K562 (cell line): ENCODE results near the gene PCDHGA12. TPM values are rescaled to one million over a fixed set of nuclear protein-coding genes. Genes with fewer than 3 reads are reported as not detected.

Experiments
- ATAC-seq: fragments of 200-7000 bp; cut with Tn5 transposase; 3 replicates; pipeline ENCODE4 v1.9.1; 2020; ENCODE audit warnings: moderate library complexity
- BruUV-seq: library from RNA; stranded (reverse); fragments of 400-500 nt; replicated peaks from 2 replicates; lab custom pipeline; 2021; lab: Mats Ljungman, UMichigan
- CTCF ChIA-PET: fragments of 300-600 bp; formaldehyde crosslinking; extraction: SDS; loops from one replicate; lab custom pipeline; 2021; ENCODE audit warnings: low intra/inter-chr PET ratio; lab: Yijun Ruan, JAX
- POLR2A ChIA-PET: fragments of 300-600, 350-650 bp; sonication (Branson Sonifier 250); formaldehyde crosslinking; extraction: SDS; loops from one replicate; lab custom pipeline; 2021; ENCODE audit warnings: antibody characterized with exemption, inconsistent platforms; lab: Yijun Ruan, JAX
- DNase-seq, 4 experiments: peaks; one replicate each; pipeline versions ENCODE4 v3.0.0 to v3.0.0-alpha.2; 2011 to 2018; ENCODE audit warnings: low spot score in 3 of 4, mixed read lengths in 3 of 4; ENCODE audit errors: extremely low read depth in 1 of 4
- FAIRE-seq: peaks from 2 replicates; lab custom pipeline; 2011; peaks lifted over from hg19 to GRCh38; lab: Jason Lieb, UNC
- H2AFZ ChIP-seq: 2 replicates; pipeline ENCODE4 v1.6.0; 2011; ENCODE audit warnings: low read depth, low read length, control low read depth, inconsistent platforms
- H3K27ac ChIP-seq: fragments of 200-600 bp; 3 replicates; pipeline ENCODE4 v1.8.0; 2011; ENCODE audit warnings: low read depth, mild to moderate bottlenecking, control low read depth, inconsistent platforms, low read length, moderate library complexity, mixed read lengths; ENCODE audit errors: extremely low read depth
- H3K27me3 ChIP-seq, 2 experiments: fragments of 300-600 bp in 1 of 2; 2 replicates in 1 of 2; 3 replicates in 1 of 2; pipeline versions ENCODE4 v1.6.0 to v1.8.0; 2011; ENCODE audit warnings: inconsistent platforms in 2 of 2, low read length in 2 of 2, mild to moderate bottlenecking in 1 of 2, mixed read lengths in 1 of 2, moderate library complexity in 1 of 2; ENCODE audit not compliant: control insufficient read depth in 2 of 2, insufficient read depth in 2 of 2
- H3K36me3 ChIP-seq: fragments of 300-600 bp; 3 replicates; pipeline ENCODE4 v1.8.0; 2011; ENCODE audit warnings: mild to moderate bottlenecking, low read length, inconsistent platforms; ENCODE audit not compliant: control insufficient read depth, insufficient read depth
- H3K4me1 ChIP-seq, 2 experiments: fragments of 200-600 bp in 1 of 2; replicated peaks in 1 of 2; 2 replicates in 1 of 2; 3 replicates in 1 of 2; pipeline versions ENCODE4 v1.5.1 to v1.8.0; 2011; ENCODE audit warnings: inconsistent platforms in 2 of 2, low read length in 2 of 2, mild to moderate bottlenecking in 1 of 2, mixed read lengths in 1 of 2, moderate library complexity in 1 of 2; ENCODE audit not compliant: control insufficient read depth in 2 of 2, insufficient read depth in 2 of 2
- H3K4me2 ChIP-seq: 2 replicates; pipeline ENCODE4 v1.6.1; 2011; ENCODE audit warnings: low read length, control low read depth, inconsistent platforms, mixed read lengths; ENCODE audit not compliant: insufficient read depth
- H3K4me3 ChIP-seq: fragments of 200-600 bp; sonication (generic), shearing (Covaris generic); 2 replicates; pipeline ENCODE4 v1.5.1; 2016; ENCODE audit warnings: control low read depth, inconsistent platforms
- H3K79me2 ChIP-seq: fragments of 200-600 bp; 3 replicates; pipeline ENCODE4 v1.8.0; 2011; ENCODE audit warnings: low read length, inconsistent platforms; ENCODE audit not compliant: control insufficient read depth, insufficient read depth
- H3K9ac ChIP-seq, 2 experiments: 2 replicates each; pipeline versions ENCODE4 v1.6.0 to v1.6.1; 2011; ENCODE audit warnings: low read depth in 2 of 2, low read length in 2 of 2, control low read depth in 1 of 2, inconsistent platforms in 1 of 2, mild to moderate bottlenecking in 1 of 2, mixed read lengths in 1 of 2; ENCODE audit not compliant: insufficient read depth in 1 of 2
- H3K9me1 ChIP-seq: one replicate; pipeline ENCODE4 v1.6.0; 2011; ENCODE audit warnings: inconsistent platforms, mild to moderate bottlenecking, low read length, moderate library complexity; ENCODE audit not compliant: control insufficient read depth, insufficient read depth
- H3K9me3 ChIP-seq: replicated peaks from 2 replicates; pipeline ENCODE4 v1.5.1; 2011; ENCODE audit warnings: low read depth, low read length, inconsistent platforms; ENCODE audit not compliant: control insufficient read depth, insufficient read depth
- H4K20me1 ChIP-seq: replicated peaks from 2 replicates; pipeline ENCODE4 v1.6.1; 2011; ENCODE audit warnings: low read length, inconsistent platforms, mixed read lengths; ENCODE audit not compliant: control insufficient read depth, insufficient read depth
- FOXA3 ChIP-seq, 2 experiments: fragments of 450-650 bp in 1 of 2; sonication (generic) in 1 of 2; formaldehyde crosslinking; IDR thresholded peaks in 1 of 2; conservative IDR thresholded peaks in 1 of 2; 2 replicates each; pipeline versions ENCODE4 v1.4.0 to v1.8.0; 2020 to 2022; ENCODE audit warnings: mild to moderate bottlenecking in 2 of 2, missing genetic modification reagents in 1 of 2
- HNRNPL ChIP-seq: fragments of 200-400 bp; formaldehyde crosslinking; IDR thresholded peaks from 2 replicates; pipeline ENCODE4 v1.6.1; 2017; ENCODE audit warnings: low read depth, mild to moderate bottlenecking, low read length
- JUNB ChIP-seq: fragments of 450-650 bp; formaldehyde crosslinking; conservative IDR thresholded peaks from 2 replicates; pipeline ENCODE4 v1.4.0; 2020; ENCODE audit warnings: mild to moderate bottlenecking
- KLF13 ChIP-seq: fragments of 450-650 bp; IDR thresholded peaks from 2 replicates; pipeline ENCODE4 v1.6.1; 2016; ENCODE audit warnings: missing genetic modification characterization, low read depth, mild to moderate bottlenecking, missing compliant biosample characterization, moderate library complexity, borderline replicate concordance
- MAZ ChIP-seq, 2 experiments: fragments of 450-650 bp in 1 of 2; sonication (generic) in 1 of 2; formaldehyde crosslinking; IDR thresholded peaks in 1 of 2; conservative IDR thresholded peaks in 1 of 2; 2 replicates each; pipeline versions ENCODE4 v1.4.0 to v1.5.0; 2020; ENCODE audit warnings: mild to moderate bottlenecking in 1 of 2, missing genetic modification reagents in 1 of 2
- MEF2D ChIP-seq: conservative IDR thresholded peaks from 2 replicates; pipeline ENCODE4 v1.6.1; 2016; ENCODE audit warnings: low read depth, missing genetic modification characterization, missing compliant biosample characterization
- POLR2G ChIP-seq: fragments of 200-400 bp; formaldehyde crosslinking; IDR thresholded peaks from 2 replicates; pipeline ENCODE4 v1.6.1; 2017; ENCODE audit warnings: low read depth, mild to moderate bottlenecking, antibody characterized with exemption, low read length, moderate library complexity
- PTBP1 ChIP-seq: fragments of 200-400 bp; formaldehyde crosslinking; IDR thresholded peaks from 2 replicates; pipeline ENCODE4 v1.6.1; 2017; ENCODE audit warnings: low read depth, low read length
- RUNX1 ChIP-seq: sonication (generic); IDR thresholded peaks from 2 replicates; pipeline ENCODE4 v1.6.1; 2016; ENCODE audit warnings: antibody characterized with exemption, low read depth
- SRSF1 ChIP-seq: fragments of 200-400 bp; formaldehyde crosslinking; IDR thresholded peaks from 2 replicates; pipeline ENCODE4 v1.6.1; 2017; ENCODE audit warnings: mild to moderate bottlenecking, low read depth, low read length, moderate library complexity
- TBL1XR1 ChIP-seq, 2 experiments: IDR thresholded peaks; 2 replicates each; pipeline ENCODE4 v1.6.1; 2012; ENCODE audit warnings: improper control_type of control experiment in 2 of 2, low read length in 2 of 2, mild to moderate bottlenecking in 1 of 2
- ZNF347 ChIP-seq: fragments of 450-650 bp; formaldehyde crosslinking; IDR thresholded peaks from 2 replicates; pipeline ENCODE4 v1.4.0; 2020; ENCODE audit warnings: low read depth, mild to moderate bottlenecking, moderate library complexity
- ZNF445 ChIP-seq: fragments of 250-450 bp; sonication (Bioruptor Pico); IDR thresholded peaks from 2 replicates; pipeline ENCODE4 v1.4.0; 2020; ENCODE audit warnings: low read depth, mild to moderate bottlenecking, moderate library complexity
- ZNF75A ChIP-seq: fragments of 450-650 bp; formaldehyde crosslinking; IDR thresholded peaks from 2 replicates; pipeline ENCODE4 v1.4.0; 2020; ENCODE audit warnings: mild to moderate bottlenecking
- WGBS: fragments of 100-300 bp; shearing (Covaris generic); methylation state at CpG from one replicate; pipeline ENCODE4 v1.1.6; 2016; ENCODE audit warnings: low coverage, mixed read lengths; ENCODE audit not compliant: insufficient coverage; ENCODE audit errors: missing lambda C conversion rate; 5-methylcytosine and 5-hydroxymethylcytosine counted together
- in situ Hi-C: fragments of 300-500 bp; cut with MboI; formaldehyde crosslinking; loops from 4 replicates; pipeline ENCODE4 v1.15.0; 2018; ENCODE audit warnings: inconsistent platforms, mixed read lengths
- intact Hi-C: fragments of 100-400 bp; cut with micrococcal nuclease; formaldehyde crosslinking; loops from 2 replicates; pipeline ENCODE4 v1.14.2; 2022
- polyA plus RNA-seq, 8 experiments: library from polyadenylated mRNA; depleted of rRNA in 4 of 8; stranded (reverse) in 5 of 8; unstranded in 3 of 8; fragments of >200 nt; fragmentation: Nextera tagmentation in 2 of 8; fragmentation: Illumina TruSeq in 1 of 8; extraction: Ambion mirVana in 2 of 8; extraction: Trizol in 1 of 8; gene quantifications; 2 replicates each; pipeline versions ENCODE4 v1.2.1 to v1.2.3, GENCODE V29; 2011 to 2014; ENCODE audit warnings: inconsistent platforms in 1 of 8, missing spikeins in 1 of 8
- total RNA-seq, 7 experiments: library from RNA; depleted of rRNA in 6 of 7; stranded (reverse); fragments of >200 nt in 6 of 7; fragmentation: Illumina TruSeq in 2 of 7; extraction: Trizol in 2 of 7; gene quantifications; 2 replicates each; pipeline versions ENCODE4 v1.2.1 to v1.2.3, GENCODE V29; 2011 to 2021; ENCODE audit warnings: low replicate concordance in 1 of 7
- TF ChIP-seq, protein P1 (sequence below): fragments of 450-650 bp; formaldehyde crosslinking; IDR thresholded peaks from 2 replicates; pipeline ENCODE4 v1.4.0; 2022; ENCODE audit warnings: mild to moderate bottlenecking, moderate library complexity
- TF ChIP-seq, protein P2 (sequence below): IDR thresholded peaks from 3 replicates; pipeline ENCODE4 v1.6.1; 2011; ENCODE audit warnings: borderline replicate concordance, mild to moderate bottlenecking, moderate library complexity; ENCODE audit not compliant: insufficient read length; ENCODE audit errors: extremely low read depth

Gene PCDHGA12
- total and polyA plus RNA-seq, 9 of the 15 experiments (the other 6 are each of a cell fraction or from before 2014, with no cell fraction given): 0.03 TPM; not detected in 8

DNA sequence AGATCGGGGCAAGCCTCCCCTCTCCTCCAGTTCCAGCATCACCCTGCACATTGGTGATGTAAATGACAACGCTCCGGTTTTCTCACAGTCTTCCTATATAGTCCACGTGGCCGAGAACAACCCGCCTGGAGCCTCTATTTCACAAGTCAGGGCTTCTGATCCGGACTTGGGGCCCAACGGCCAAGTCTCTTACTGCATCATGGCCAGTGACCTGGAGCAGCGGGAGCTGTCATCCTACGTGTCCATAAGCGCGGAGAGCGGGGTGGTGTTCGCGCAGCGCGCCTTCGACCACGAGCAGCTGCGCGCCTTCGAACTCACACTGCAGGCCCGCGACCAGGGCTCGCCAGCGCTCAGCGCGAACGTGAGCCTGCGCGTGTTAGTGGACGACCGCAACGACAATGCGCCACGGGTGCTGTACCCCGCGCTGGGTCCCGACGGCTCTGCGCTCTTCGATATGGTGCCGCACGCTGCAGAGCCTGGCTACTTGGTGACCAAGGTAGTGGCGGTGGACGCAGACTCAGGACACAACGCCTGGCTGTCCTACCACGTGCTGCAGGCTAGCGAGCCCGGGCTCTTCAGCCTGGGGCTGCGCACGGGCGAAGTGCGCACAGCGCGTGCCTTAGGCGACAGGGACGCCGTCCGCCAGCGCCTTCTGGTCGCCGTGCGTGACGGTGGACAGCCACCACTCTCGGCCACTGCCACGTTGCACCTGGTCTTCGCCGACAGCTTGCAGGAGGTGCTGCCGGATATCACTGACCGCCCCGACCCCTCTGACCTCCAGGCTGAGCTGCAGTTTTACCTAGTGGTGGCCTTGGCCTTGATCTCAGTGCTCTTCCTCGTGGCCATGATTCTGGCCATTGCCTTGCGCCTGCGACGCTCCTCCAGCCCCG, 40.9 kb upstream of the PCDHGA12 start:
- no peak for FAIRE-seq
- BruUV-seq: no TSS peak
- TF ChIP-seq RUNX1: no peak
- no peak for TF ChIP-seq ZNF445
- TF ChIP-seq ZNF347 (CRISPR knock-in tag): no peak
- TF ChIP-seq MAZ (CRISPR knock-in tag; conservative IDR thresholded peaks at IDR 0.05 in 1 of 2, IDR thresholded peaks at IDR 0.05 in 1 of 2): no peak
- TF ChIP-seq POLR2G: no peak
- TF ChIP-seq MEF2D (tag): no peak
- TF ChIP-seq JUNB: no peak
- TF ChIP-seq HNRNPL: no peak
- TF ChIP-seq FOXA3 (CRISPR knock-in tag; conservative IDR thresholded peaks at IDR 0.05 in 1 of 2, IDR thresholded peaks at IDR 0.05 in 1 of 2): no peak
- TF ChIP-seq, protein P1, sequence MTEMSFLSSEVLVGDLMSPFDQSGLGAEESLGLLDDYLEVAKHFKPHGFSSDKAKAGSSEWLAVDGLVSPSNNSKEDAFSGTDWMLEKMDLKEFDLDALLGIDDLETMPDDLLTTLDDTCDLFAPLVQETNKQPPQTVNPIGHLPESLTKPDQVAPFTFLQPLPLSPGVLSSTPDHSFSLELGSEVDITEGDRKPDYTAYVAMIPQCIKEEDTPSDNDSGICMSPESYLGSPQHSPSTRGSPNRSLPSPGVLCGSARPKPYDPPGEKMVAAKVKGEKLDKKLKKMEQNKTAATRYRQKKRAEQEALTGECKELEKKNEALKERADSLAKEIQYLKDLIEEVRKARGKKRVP (CRISPR knock-in tag): no peak
- TF ChIP-seq SRSF1: no peak
- TF ChIP-seq, protein P2, sequence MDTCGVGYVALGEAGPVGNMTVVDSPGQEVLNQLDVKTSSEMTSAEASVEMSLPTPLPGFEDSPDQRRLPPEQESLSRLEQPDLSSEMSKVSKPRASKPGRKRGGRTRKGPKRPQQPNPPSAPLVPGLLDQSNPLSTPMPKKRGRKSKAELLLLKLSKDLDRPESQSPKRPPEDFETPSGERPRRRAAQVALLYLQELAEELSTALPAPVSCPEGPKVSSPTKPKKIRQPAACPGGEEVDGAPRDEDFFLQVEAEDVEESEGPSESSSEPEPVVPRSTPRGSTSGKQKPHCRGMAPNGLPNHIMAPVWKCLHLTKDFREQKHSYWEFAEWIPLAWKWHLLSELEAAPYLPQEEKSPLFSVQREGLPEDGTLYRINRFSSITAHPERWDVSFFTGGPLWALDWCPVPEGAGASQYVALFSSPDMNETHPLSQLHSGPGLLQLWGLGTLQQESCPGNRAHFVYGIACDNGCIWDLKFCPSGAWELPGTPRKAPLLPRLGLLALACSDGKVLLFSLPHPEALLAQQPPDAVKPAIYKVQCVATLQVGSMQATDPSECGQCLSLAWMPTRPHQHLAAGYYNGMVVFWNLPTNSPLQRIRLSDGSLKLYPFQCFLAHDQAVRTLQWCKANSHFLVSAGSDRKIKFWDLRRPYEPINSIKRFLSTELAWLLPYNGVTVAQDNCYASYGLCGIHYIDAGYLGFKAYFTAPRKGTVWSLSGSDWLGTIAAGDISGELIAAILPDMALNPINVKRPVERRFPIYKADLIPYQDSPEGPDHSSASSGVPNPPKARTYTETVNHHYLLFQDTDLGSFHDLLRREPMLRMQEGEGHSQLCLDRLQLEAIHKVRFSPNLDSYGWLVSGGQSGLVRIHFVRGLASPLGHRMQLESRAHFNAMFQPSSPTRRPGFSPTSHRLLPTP: no peak
- no peak for TF ChIP-seq KLF13 (tag)
- no peak for TF ChIP-seq TBL1XR1 (IDR thresholded peaks at IDR 0.05; ENCODE audit: low read length in 2 of 2)
- no peak for TF ChIP-seq PTBP1
- no peak for TF ChIP-seq ZNF75A

More for the DNA sequence above, 40.9 kb upstream of the PCDHGA12 start:
- Histone ChIP-seq H3K27ac (no peak overlapping the region), H3K36me3 (no peaks in the 10 kb centered on the region), H3K4me3 (no peak overlapping the region), H3K9me3 (no peaks in the 10 kb centered on the region), H3K9me1 (no peaks in the 10 kb centered on the region), H2AFZ (no peak overlapping the region), H3K27me3 (peaks cover 3 to 32% of the 10 kb centered on the region in 2 experiments; a peak in 3 of 5 replicates), H3K9ac (no peak overlapping the region), H3K79me2 (no peaks in the 10 kb centered on the region), H3K4me1 (peaks cover 0 to 13% of the 10 kb centered on the region in 2 experiments; a peak in 1 of 5 replicates), H4K20me1 (no peaks in the 10 kb centered on the region), H3K4me2 (no peak overlapping the region)
- intact Hi-C loops (no loop called here), in situ Hi-C loops (no loop called here)
- ATAC-seq (no peak), DNase-seq (no peak)
- CTCF ChIA-PET: no interaction called here
- POLR2A ChIA-PET: no interaction called here
- 31% methylated on average over 71 of the region's 77 CpGs for WGBS
